ENCODE measurements around the gene PTPRZ1.

PTPRZ1 gene

GRCh38 chr7:121992068-121992467, 119.1 kb downstream of the PTPRZ1 start:
- Histone ChIP-seq H3K36me3 (ENCODE audit: control insufficient read depth in 2 of 2, insufficient read depth in 1 of 2, low read length in 2 of 2) (no peaks in the 10 kb centered on the region), H3K4me1 (ENCODE audit: control insufficient read depth, insufficient read depth, low read length) (no peaks in the 10 kb centered on the region), H3K9me3 (ENCODE audit: control insufficient read depth, insufficient read depth, low read depth, low read length) (no peaks in the 10 kb centered on the region), H3K4me3 (ENCODE audit: low read depth, low read length) (no peak overlapping the region), H3K27ac (ENCODE audit: extremely low read depth, low read depth, low read length) (no peak overlapping the region)
- CTCF ChIA-PET: interaction anchor here (1.0 to 1.7 kb wide), 5 partner anchors 167 to 864 kb away, joined by 3 to 4 read pairs (median 3); no protein-coding TSS in a partner anchor
- POLR2A ChIA-PET: no interaction called here
- no peak for TF ChIP-seq ZSCAN30 (tag by site-specific recombination; IDR thresholded peaks at IDR 0.05)

GRCh38 chr7:121994625-121995410, 121.9 kb downstream of the PTPRZ1 start:
- Histone ChIP-seq H3K36me3 (ENCODE audit: control insufficient read depth in 2 of 2, insufficient read depth in 1 of 2, low read length in 2 of 2) (no peaks in the 10 kb centered on the region), H3K27ac (ENCODE audit: extremely low read depth, low read depth, low read length) (no peak overlapping the region), H3K9me3 (ENCODE audit: control insufficient read depth, insufficient read depth, low read depth, low read length) (no peaks in the 10 kb centered on the region), H3K4me3 (ENCODE audit: low read depth, low read length) (no peak overlapping the region), H3K4me1 (ENCODE audit: control insufficient read depth, insufficient read depth, low read length) (no peaks in the 10 kb centered on the region)
- TF ChIP-seq ZNF16 (tag by site-specific recombination; IDR thresholded peaks at IDR 0.05; ENCODE audit: low read depth): no peak
- no peak for TF ChIP-seq ZNF366 (tag by site-specific recombination; conservative IDR thresholded peaks at IDR 0.05)
- 0 out of 2 replicates have a peak, but pooled peaks have one; percentile 38 for TF ChIP-seq ZFP37 (tag by site-specific recombination; IDR thresholded peaks at IDR 0.05)
- 0 out of 2 replicates have a peak, but pooled peaks have one; percentile 7 for TF ChIP-seq CTCF (tag by site-specific recombination; IDR thresholded peaks at IDR 0.05)
- TF ChIP-seq MZF1 (tag by site-specific recombination; IDR thresholded peaks at IDR 0.05; ENCODE audit: borderline replicate concordance): no peak
- no peak for TF ChIP-seq ZNF423 (tag by site-specific recombination; IDR thresholded peaks at IDR 0.05)
- TF ChIP-seq ZNF501 (tag by site-specific recombination; IDR thresholded peaks at IDR 0.05): 0 out of 2 replicates have a peak, but pooled peaks have one; percentile 44
- no peak for TF ChIP-seq ZNF274 (IDR thresholded peaks at IDR 0.05; ENCODE audit: low read length)
- TF ChIP-seq ZNF274 (tag by site-specific recombination; IDR thresholded peaks at IDR 0.05; ENCODE audit: borderline replicate concordance): no peak
- peak; percentile 66 for TF ChIP-seq ZNF654 (tag by site-specific recombination; IDR thresholded peaks at IDR 0.05; ENCODE audit: low read depth)
- TF ChIP-seq ZNF692 (tag by site-specific recombination; IDR thresholded peaks at IDR 0.05): no peak
- TF ChIP-seq SCRT2 (tag by site-specific recombination; IDR thresholded peaks at IDR 0.05): peak; percentile 70
- TF ChIP-seq ZBTB10 (tag by site-specific recombination; IDR thresholded peaks at IDR 0.05): no peak
- ChIA-PET POLR2A (no interaction called here), CTCF (interaction anchor here (0.6 to 2.5 kb wide), 76 partner anchors 9 to 1201 kb away, joined by 3 to 30 read pairs (median 4); no protein-coding TSS in a partner anchor)

GRCh38 chr7:122006687-122007086, 133.7 kb downstream of the PTPRZ1 start:
- H3K36me3 ChIP-seq (ENCODE audit: control insufficient read depth in 2 of 2, insufficient read depth in 1 of 2, low read length in 2 of 2): no peaks in the 10 kb centered on the region
- H3K4me1 ChIP-seq (ENCODE audit: control insufficient read depth, insufficient read depth, low read length): no peaks in the 10 kb centered on the region
- H3K4me3 ChIP-seq (ENCODE audit: low read depth, low read length): no peak overlapping the region
- ChIA-PET CTCF (interaction anchor here (0.7 to 3.6 kb wide), 2 partner anchors 12 to 57 kb away, joined by 3 to 15 read pairs; no protein-coding TSS in a partner anchor), POLR2A (no interaction called here)
- H3K27ac ChIP-seq (ENCODE audit: extremely low read depth, low read depth, low read length): no peak overlapping the region
- H3K9me3 ChIP-seq (ENCODE audit: control insufficient read depth, insufficient read depth, low read depth, low read length): no peaks in the 10 kb centered on the region
- TF ChIP-seq PRDM10 (tag by site-specific recombination; IDR thresholded peaks at IDR 0.05) (peak; percentile 38; the same call in 1 of the 2 replicates), ZNF629 (tag by site-specific recombination; IDR thresholded peaks at IDR 0.05) (no peak), ZNF549 (tag by site-specific recombination; IDR thresholded peaks at IDR 0.05) (no peak), ZNF169 (tag by site-specific recombination; IDR thresholded peaks at IDR 0.05) (no peak), BCL11A (tag by site-specific recombination; IDR thresholded peaks at IDR 0.05; ENCODE audit: low read depth) (no peak), ZNF654 (tag by site-specific recombination; IDR thresholded peaks at IDR 0.05; ENCODE audit: low read depth) (peak; percentile 27), ZNF23 (tag by site-specific recombination; IDR thresholded peaks at IDR 0.05; ENCODE audit: borderline replicate concordance) (no peak), ZNF561 (tag by site-specific recombination; IDR thresholded peaks at IDR 0.05; ENCODE audit: borderline replicate concordance) (no peak)
